ENCODE data around the gene BEAN1. TPM values are rescaled to one million over a fixed set of nuclear protein-coding genes. Genes with fewer than 3 reads are reported as not detected.
A peak's percentile ranks its signal among the peaks of the same experiment; 100 is the strongest.
"Not testable (repeated sequence)": the region's sequence is repeated elsewhere in the genome, so short reads cannot be mapped to it uniquely, and the experiment has no call there.

The BEAN1 gene
- polyA plus RNA-seq, 3 donors, result 0.12 to 0.81 TPM; not detected in 1

DNA sequence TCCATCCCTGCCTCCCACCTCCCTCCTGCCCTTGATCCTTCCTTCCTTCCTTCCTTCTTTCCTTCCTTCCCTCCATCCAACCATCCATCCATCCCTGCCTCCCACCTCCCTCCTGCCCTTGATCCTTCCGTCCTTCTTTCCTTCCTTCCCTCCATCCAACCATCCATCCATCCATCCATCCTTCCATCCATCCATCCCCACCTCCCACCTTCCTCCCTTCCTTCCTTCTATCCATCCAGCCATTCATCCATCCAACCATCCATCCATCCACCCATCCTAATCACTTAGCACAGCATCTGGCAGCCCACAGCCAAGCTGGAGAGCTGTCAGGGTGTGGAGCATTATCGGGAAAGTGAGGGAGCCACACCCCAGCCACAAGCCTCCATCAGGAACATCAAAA, 68.3 kb downstream of the BEAN1 start:
- Histone ChIP-seq H3K4me1 (ENCODE audit: control insufficient read depth in 1 of 2, insufficient read depth in 2 of 2, low read length in 2 of 2) (peaks cover 8 to 9% of the 10 kb centered on the region in 2 donors), H3K27me3 (ENCODE audit: control insufficient read depth in 2 of 2, insufficient read depth in 2 of 2, low read length in 2 of 2) (no peaks in the 10 kb centered on the region), H3K9me3 (replicated peaks in 1 of 2; ENCODE audit: control insufficient read depth in 1 of 2, insufficient read depth in 1 of 2, low read length in 2 of 2) (no peaks in the 10 kb centered on the region), H3K4me3 (replicated peaks in 1 of 3; ENCODE audit: low read depth in 2 of 3, low read length in 3 of 3) (no peak overlapping the region), H2AFZ (ENCODE audit: insufficient read depth, low read depth, low read length, poor library complexity, severe bottlenecking) (no peak overlapping the region), H3K27ac (ENCODE audit: low read depth in 1 of 2, low read length in 2 of 2) (no peak overlapping the region), H4K20me1 (ENCODE audit: insufficient read depth, low read length) (no peaks in the 10 kb centered on the region), H3K79me2 (ENCODE audit: insufficient read depth, low read length) (no peaks in the 10 kb centered on the region), H3K4me2 (replicated peaks; ENCODE audit: extremely low read depth, low read length, poor library complexity, severe bottlenecking) (no peak overlapping the region), H3K9ac (ENCODE audit: insufficient read depth, low read length, poor library complexity, severe bottlenecking) (no peak overlapping the region), H3K36me3 (replicated peaks in 1 of 2; ENCODE audit: control insufficient read depth in 1 of 2, insufficient read depth in 2 of 2, low read length in 2 of 2) (no peaks in the 10 kb centered on the region)
- Mint-ChIP-seq H3K27me3 (ENCODE audit: low read depth in 3 of 3) (peaks cover 0 to 16% (median 6%) of the 10 kb centered on the region in 3 donors), H3K4me3 (no peak overlapping the region), H3K36me3 (peaks cover 31 to 33% of the 10 kb centered on the region in 2 donors), H3K4me1 (peaks cover 26% of the 10 kb centered on the region), H3K27ac (no peak overlapping the region), H3K9me3 (peaks cover 0 to 8% (median 1%) of the 10 kb centered on the region in 7 donors)
- DNase-seq, result no peak
- 95% methylated on average over 1 of the region's 2 CpGs for WGBS (ENCODE audit: insufficient coverage)
- intact Hi-C loops (cut with micrococcal nuclease), result no loop called here
- TF ChIP-seq, protein P1, sequence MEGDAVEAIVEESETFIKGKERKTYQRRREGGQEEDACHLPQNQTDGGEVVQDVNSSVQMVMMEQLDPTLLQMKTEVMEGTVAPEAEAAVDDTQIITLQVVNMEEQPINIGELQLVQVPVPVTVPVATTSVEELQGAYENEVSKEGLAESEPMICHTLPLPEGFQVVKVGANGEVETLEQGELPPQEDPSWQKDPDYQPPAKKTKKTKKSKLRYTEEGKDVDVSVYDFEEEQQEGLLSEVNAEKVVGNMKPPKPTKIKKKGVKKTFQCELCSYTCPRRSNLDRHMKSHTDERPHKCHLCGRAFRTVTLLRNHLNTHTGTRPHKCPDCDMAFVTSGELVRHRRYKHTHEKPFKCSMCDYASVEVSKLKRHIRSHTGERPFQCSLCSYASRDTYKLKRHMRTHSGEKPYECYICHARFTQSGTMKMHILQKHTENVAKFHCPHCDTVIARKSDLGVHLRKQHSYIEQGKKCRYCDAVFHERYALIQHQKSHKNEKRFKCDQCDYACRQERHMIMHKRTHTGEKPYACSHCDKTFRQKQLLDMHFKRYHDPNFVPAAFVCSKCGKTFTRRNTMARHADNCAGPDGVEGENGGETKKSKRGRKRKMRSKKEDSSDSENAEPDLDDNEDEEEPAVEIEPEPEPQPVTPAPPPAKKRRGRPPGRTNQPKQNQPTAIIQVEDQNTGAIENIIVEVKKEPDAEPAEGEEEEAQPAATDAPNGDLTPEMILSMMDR (IDR thresholded peaks at IDR 0.05), result no peak

DNA sequence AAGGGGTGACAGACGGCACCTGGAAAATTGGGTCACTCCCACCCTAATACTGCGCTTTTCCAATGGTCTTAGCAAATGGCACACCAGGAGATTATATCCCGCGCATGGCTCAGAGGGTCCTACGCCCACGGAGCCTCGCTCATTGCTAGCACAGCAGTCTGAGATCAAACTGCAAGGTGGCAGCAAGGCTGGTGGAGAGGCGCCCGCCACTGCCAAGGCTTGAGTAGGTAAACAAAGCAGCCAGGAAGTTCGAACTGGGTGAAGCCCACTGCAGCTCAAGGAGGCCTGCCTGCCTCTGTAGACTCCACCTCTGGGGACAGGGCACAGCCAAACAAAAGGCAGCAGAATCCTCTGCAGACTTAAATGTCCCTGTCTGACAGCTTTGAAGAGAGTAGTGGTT, 69.1 kb downstream of the BEAN1 start:
- peaks cover 29 to 33% of the 10 kb centered on the region in 2 donors for H3K36me3 Mint-ChIP-seq
- H3K4me3 ChIP-seq (replicated peaks in 1 of 3; ENCODE audit: low read depth in 2 of 3, low read length in 3 of 3); H3K27ac ChIP-seq (ENCODE audit: low read depth in 1 of 2, low read length in 2 of 2); H3K9me3 ChIP-seq (replicated peaks in 1 of 2; ENCODE audit: control insufficient read depth in 1 of 2, insufficient read depth in 1 of 2, low read length in 2 of 2); H3K4me1 ChIP-seq (ENCODE audit: control insufficient read depth in 1 of 2, insufficient read depth in 2 of 2, low read length in 2 of 2); H3K4me3 Mint-ChIP-seq; intact Hi-C loops (cut with micrococcal nuclease); H3K27ac Mint-ChIP-seq; H3K27me3 ChIP-seq (ENCODE audit: control insufficient read depth in 2 of 2, insufficient read depth in 2 of 2, low read length in 2 of 2); H3K9me3 Mint-ChIP-seq; DNase-seq; H3K36me3 ChIP-seq (replicated peaks in 1 of 2; ENCODE audit: control insufficient read depth in 1 of 2, insufficient read depth in 2 of 2, low read length in 2 of 2); H3K79me2 ChIP-seq (ENCODE audit: insufficient read depth, low read length); H3K9ac ChIP-seq (ENCODE audit: insufficient read depth, low read length, poor library complexity, severe bottlenecking); H4K20me1 ChIP-seq (ENCODE audit: insufficient read depth, low read length); H3K4me2 ChIP-seq (replicated peaks; ENCODE audit: extremely low read depth, low read length, poor library complexity, severe bottlenecking); H2AFZ ChIP-seq (ENCODE audit: insufficient read depth, low read depth, low read length, poor library complexity, severe bottlenecking): not testable (repeated sequence)
- H3K27me3 Mint-ChIP-seq (ENCODE audit: low read depth in 3 of 3), result peaks cover 0 to 15% (median 6%) of the 10 kb centered on the region in 3 donors
- peaks cover 18% of the 10 kb centered on the region for H3K4me1 Mint-ChIP-seq
- WGBS (ENCODE audit: insufficient coverage), result 100% methylated on average over 3 of the region's 10 CpGs

DNA sequence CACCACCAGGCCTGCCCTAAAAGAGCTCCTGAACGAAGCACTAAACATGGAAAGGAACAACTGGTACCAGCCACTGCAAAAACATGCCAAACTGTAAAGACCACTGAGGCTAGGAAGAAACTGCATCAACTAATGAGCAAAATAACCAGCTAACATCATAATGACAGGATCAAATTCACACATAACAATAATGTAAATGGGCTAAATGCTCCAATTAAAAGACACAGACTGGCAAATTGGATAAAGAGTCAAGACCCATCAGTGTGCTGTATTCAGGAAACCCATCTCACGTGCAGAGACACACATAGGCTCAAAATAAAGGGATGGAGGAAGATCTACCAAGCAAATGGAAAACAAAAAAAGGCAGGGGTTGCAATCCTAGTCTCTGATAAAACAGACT, 70.8 kb downstream of the BEAN1 start:
- not testable (repeated sequence) for H3K27ac ChIP-seq (ENCODE audit: low read depth in 1 of 2, low read length in 2 of 2); H3K4me3 Mint-ChIP-seq
- H3K36me3 Mint-ChIP-seq, result peaks cover 26 to 32% of the 10 kb centered on the region in 2 donors

DNA sequence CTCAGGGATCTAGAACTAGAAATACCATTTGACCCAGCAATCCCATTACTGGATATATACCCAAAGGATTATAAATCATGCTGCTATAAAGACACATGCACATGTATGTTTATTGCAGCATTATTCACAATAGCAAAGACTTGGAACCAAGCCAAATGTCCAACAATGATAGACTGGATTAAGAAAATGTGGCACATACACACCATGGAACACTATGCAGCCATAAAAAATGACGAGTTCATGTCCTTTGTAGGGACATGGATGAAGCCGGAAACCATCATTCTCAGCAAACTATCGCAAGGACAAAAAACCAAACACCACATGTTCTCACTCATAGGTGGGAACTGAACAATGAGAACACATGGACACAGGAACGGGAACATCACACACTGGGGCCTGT, 74.5 kb downstream of the BEAN1 start:
- H3K9me3 Mint-ChIP-seq; H3K4me3 ChIP-seq (replicated peaks in 1 of 3; ENCODE audit: low read depth in 2 of 3, low read length in 3 of 3); intact Hi-C loops (cut with micrococcal nuclease); H3K4me2 ChIP-seq (replicated peaks; ENCODE audit: extremely low read depth, low read length, poor library complexity, severe bottlenecking); H4K20me1 ChIP-seq (ENCODE audit: insufficient read depth, low read length); H2AFZ ChIP-seq (ENCODE audit: insufficient read depth, low read depth, low read length, poor library complexity, severe bottlenecking); DNase-seq; H3K27ac ChIP-seq (ENCODE audit: low read depth in 1 of 2, low read length in 2 of 2); H3K79me2 ChIP-seq (ENCODE audit: insufficient read depth, low read length); H3K27me3 ChIP-seq (ENCODE audit: control insufficient read depth in 2 of 2, insufficient read depth in 2 of 2, low read length in 2 of 2); H3K36me3 ChIP-seq (replicated peaks in 1 of 2; ENCODE audit: control insufficient read depth in 1 of 2, insufficient read depth in 2 of 2, low read length in 2 of 2); H3K27me3 Mint-ChIP-seq (ENCODE audit: low read depth in 3 of 3); H3K4me3 Mint-ChIP-seq; H3K9me3 ChIP-seq (replicated peaks in 1 of 2; ENCODE audit: control insufficient read depth in 1 of 2, insufficient read depth in 1 of 2, low read length in 2 of 2); H3K9ac ChIP-seq (ENCODE audit: insufficient read depth, low read length, poor library complexity, severe bottlenecking): not testable (repeated sequence)
- peaks cover 24 to 27% of the 10 kb centered on the region in 2 donors for H3K4me1 ChIP-seq (ENCODE audit: control insufficient read depth in 1 of 2, insufficient read depth in 2 of 2, low read length in 2 of 2)
- Mint-ChIP-seq H3K4me1 (peaks cover 36% of the 10 kb centered on the region), H3K36me3 (peaks cover 14 to 24% of the 10 kb centered on the region in 2 donors), H3K27ac (peak overlapping the region in 1 of 7 donors; percentile 40)
- WGBS (ENCODE audit: insufficient coverage), result no CpG with 5 or more reads among the region's 4 CpGs

More for the DNA sequence above, 70.8 kb downstream of the BEAN1 start:
- H2AFZ ChIP-seq (ENCODE audit: insufficient read depth, low read depth, low read length, poor library complexity, severe bottlenecking); H4K20me1 ChIP-seq (ENCODE audit: insufficient read depth, low read length); H3K9ac ChIP-seq (ENCODE audit: insufficient read depth, low read length, poor library complexity, severe bottlenecking); H3K4me2 ChIP-seq (replicated peaks; ENCODE audit: extremely low read depth, low read length, poor library complexity, severe bottlenecking); H3K36me3 ChIP-seq (replicated peaks in 1 of 2; ENCODE audit: control insufficient read depth in 1 of 2, insufficient read depth in 2 of 2, low read length in 2 of 2); H3K27me3 Mint-ChIP-seq (ENCODE audit: low read depth in 3 of 3); H3K27ac Mint-ChIP-seq; intact Hi-C loops (cut with micrococcal nuclease); H3K9me3 ChIP-seq (replicated peaks in 1 of 2; ENCODE audit: control insufficient read depth in 1 of 2, insufficient read depth in 1 of 2, low read length in 2 of 2); H3K9me3 Mint-ChIP-seq; H3K27me3 ChIP-seq (ENCODE audit: control insufficient read depth in 2 of 2, insufficient read depth in 2 of 2, low read length in 2 of 2); H3K4me3 ChIP-seq (replicated peaks in 1 of 3; ENCODE audit: low read depth in 2 of 3, low read length in 3 of 3); DNase-seq; H3K79me2 ChIP-seq (ENCODE audit: insufficient read depth, low read length): not testable (repeated sequence)
- H3K4me1 ChIP-seq (ENCODE audit: control insufficient read depth in 1 of 2, insufficient read depth in 2 of 2, low read length in 2 of 2), result peaks cover 11 to 14% of the 10 kb centered on the region in 2 donors
- 100% methylated on average over 1 of the region's 2 CpGs for WGBS (ENCODE audit: insufficient coverage)
- H3K4me1 Mint-ChIP-seq, result peaks cover 22% of the 10 kb centered on the region
